HCT116 (cell line): Measurements from ENCODE around the gene PLCB1. TPM values are rescaled to one million over a fixed set of nuclear protein-coding genes. Genes with fewer than 3 reads are reported as not detected.

Source experiments
- ATAC-seq: fragments of 200-7000 bp; cut with Tn5 transposase; 2 replicates; pipeline ENCODE4 v1.9.1; 2020; ENCODE audit warnings: mild to moderate bottlenecking, moderate library complexity
- BruUV-seq: library from RNA; stranded (reverse); fragments of 400-500 nt; replicated peaks from 2 replicates; lab custom pipeline; 2021; lab: Mats Ljungman, UMichigan
- CTCF ChIA-PET: fragments of 300-600 bp; sonication (Branson Sonifier 250); formaldehyde crosslinking; loops from one replicate; lab custom pipeline; 2021; ENCODE audit warnings: antibody characterized with exemption; lab: Charles Lee
- POLR2A ChIA-PET: fragments of 300-600, 350-600 bp; sonication (Branson Sonifier 250); formaldehyde crosslinking; loops from one replicate; lab custom pipeline; 2021; ENCODE audit warnings: antibody characterized with exemption; lab: Charles Lee
- RAD21 ChIA-PET, 2 experiments: fragments of 300-600 bp; sonication (Branson Sonifier 250); formaldehyde crosslinking; loops; one replicate each; lab custom pipeline; 2023; ENCODE audit warnings: low total read pairs in 2 of 2; ENCODE audit not compliant: uncharacterized antibody in 2 of 2, unreplicated experiment in 2 of 2, low non-redundant PET in 1 of 2; lab: Charles Lee
- DNase-seq: peaks from one replicate; pipeline ENCODE4 v3.0.0-alpha.2; 2010; ENCODE audit warnings: low read depth, low spot score
- H2AFZ ChIP-seq: fragments of 200-600 bp; shearing (Covaris generic), sonication (generic); 2 replicates; pipeline ENCODE4 v1.6.1; 2017; ENCODE audit warnings: low read depth, mixed run types, mixed read lengths, antibody characterized with exemption, low read length; ENCODE audit not compliant: poor library complexity, severe bottlenecking
- H3K27ac ChIP-seq: 2 replicates; pipeline ENCODE4 v1.5.1; 2012; ENCODE audit warnings: low read depth, low read length
- H3K27me3 ChIP-seq: fragments of 200-600 bp; sonication (generic); 2 replicates; pipeline ENCODE4 v1.6.1; 2016; ENCODE audit warnings: mixed run types, low read length, mixed read lengths; ENCODE audit not compliant: insufficient read depth
- H3K36me3 ChIP-seq, 2 experiments: fragments of 200-500 bp in 1 of 2; fragments of 200-600 bp in 1 of 2; sonication (Bioruptor generic) in 1 of 2; sonication (generic) in 1 of 2; 2 replicates each; pipeline versions ENCODE4 v1.5.1 to v1.6.1; 2014 to 2016; ENCODE audit warnings: low read length in 2 of 2, inconsistent platforms in 1 of 2, mixed read lengths in 1 of 2, mixed run types in 1 of 2; ENCODE audit not compliant: insufficient read depth in 2 of 2, control insufficient read depth in 1 of 2
- H3K4me1 ChIP-seq, 2 experiments: fragments of 200-600 bp in 1 of 2; sonication (generic) in 1 of 2; 2 replicates each; pipeline versions ENCODE4 v1.5.1 to v1.6.1; 2012 to 2017; ENCODE audit warnings: low read length in 2 of 2, inconsistent platforms in 1 of 2, mild to moderate bottlenecking in 1 of 2, mixed read lengths in 1 of 2, mixed run types in 1 of 2, moderate library complexity in 1 of 2; ENCODE audit not compliant: insufficient read depth in 2 of 2, control insufficient read depth in 1 of 2
- H3K4me2 ChIP-seq: fragments of 200-600 bp; sonication (generic); 2 replicates; pipeline ENCODE4 v1.6.1; 2017; ENCODE audit warnings: mixed run types, low read length, mixed read lengths
- H3K4me3 ChIP-seq, 2 experiments: fragments of 200-600 bp in 1 of 2; sonication (generic) in 1 of 2; replicated peaks in 1 of 2; 2 replicates each; pipeline ENCODE4 v1.5.1; 2011 to 2016; ENCODE audit warnings: low read length in 2 of 2, control low read depth in 1 of 2, low read depth in 1 of 2, mild to moderate bottlenecking in 1 of 2, mixed read lengths in 1 of 2, mixed run types in 1 of 2
- H3K79me2 ChIP-seq: fragments of 200-600 bp; sonication (generic); 2 replicates; pipeline ENCODE4 v1.6.1; 2017; ENCODE audit warnings: mild to moderate bottlenecking, mixed run types, low read length, moderate library complexity, mixed read lengths; ENCODE audit not compliant: insufficient read depth
- H3K9ac ChIP-seq: fragments of 200-600 bp; sonication (generic); 2 replicates; pipeline ENCODE4 v1.6.1; 2016; ENCODE audit warnings: low read length, mixed read lengths
- H3K9me2 ChIP-seq: fragments of 200-600 bp; sonication (generic), shearing (Covaris generic); 2 replicates; pipeline ENCODE4 v1.6.1; 2017; ENCODE audit warnings: mixed run types, mild to moderate bottlenecking, moderate library complexity; ENCODE audit not compliant: insufficient read depth
- H3K9me3 ChIP-seq, 2 experiments: fragments of 200-500 bp in 1 of 2; fragments of 200-600 bp in 1 of 2; sonication (Bioruptor generic) in 1 of 2; sonication (generic) in 1 of 2; 2 replicates each; pipeline ENCODE4 v1.6.1; 2014 to 2017; ENCODE audit warnings: low read length in 2 of 2, mixed read lengths in 2 of 2, inconsistent platforms in 1 of 2, low read depth in 1 of 2, mild to moderate bottlenecking in 1 of 2, mixed run types in 1 of 2, moderate library complexity in 1 of 2; ENCODE audit not compliant: control insufficient read depth in 1 of 2, insufficient read depth in 1 of 2
- H4K20me1 ChIP-seq: fragments of 200-600 bp; sonication (generic), shearing (Covaris generic); 2 replicates; pipeline ENCODE4 v1.6.1; 2017; ENCODE audit warnings: mixed run types, mild to moderate bottlenecking, moderate library complexity; ENCODE audit not compliant: insufficient read depth
- CBX3 ChIP-seq: IDR thresholded peaks from 2 replicates; pipeline ENCODE4 v1.6.1; 2012; ENCODE audit warnings: low read depth
- CEBPB ChIP-seq: IDR thresholded peaks from 2 replicates; pipeline ENCODE4 v1.6.1; 2012; ENCODE audit warnings: low read depth
- EGR1 ChIP-seq: IDR thresholded peaks from 2 replicates; pipeline ENCODE4 v1.6.1; 2012; ENCODE audit warnings: low read depth
- ELF1 ChIP-seq: IDR thresholded peaks from 2 replicates; pipeline ENCODE4 v1.6.1; 2012; ENCODE audit warnings: low read depth, borderline replicate concordance
- EZH2 ChIP-seq: fragments of 200-600 bp; sonication (generic); IDR thresholded peaks from 2 replicates; pipeline ENCODE4 v1.6.1; 2017; ENCODE audit warnings: antibody characterized with exemption, mixed run types
- EZH2phosphoT487 ChIP-seq: fragments of 200-600 bp; IDR thresholded peaks from 2 replicates; pipeline ENCODE4 v1.6.1; 2018; ENCODE audit warnings: antibody characterized with exemption, borderline replicate concordance
- JUND ChIP-seq: IDR thresholded peaks from 2 replicates; pipeline ENCODE4 v1.6.1; 2012
- POLR2A ChIP-seq: IDR thresholded peaks from 2 replicates; pipeline ENCODE4 v1.7.0; 2011; ENCODE audit warnings: borderline replicate concordance; ENCODE audit not compliant: insufficient read depth, insufficient read length; ENCODE audit errors: extremely low read depth
- POLR2AphosphoS5 ChIP-seq: IDR thresholded peaks from 2 replicates; pipeline ENCODE4 v1.6.1; 2011; ENCODE audit warnings: mild to moderate bottlenecking, low read depth, low read length, moderate library complexity
- SIN3A ChIP-seq: IDR thresholded peaks from 2 replicates; pipeline ENCODE4 v1.6.1; 2012; ENCODE audit warnings: low read depth
- SP1 ChIP-seq: IDR thresholded peaks from 2 replicates; pipeline ENCODE4 v1.6.1; 2012; ENCODE audit warnings: low read depth
- SRF ChIP-seq: IDR thresholded peaks from 2 replicates; pipeline ENCODE4 v1.6.1; 2012; ENCODE audit warnings: low read depth
- TCF7L2 ChIP-seq: IDR thresholded peaks from 2 replicates; pipeline ENCODE4 v1.7.0; 2011; ENCODE audit warnings: borderline replicate concordance, inconsistent platforms; ENCODE audit not compliant: insufficient read depth, insufficient read length; ENCODE audit errors: extremely low read depth
- YY1 ChIP-seq: IDR thresholded peaks from 2 replicates; pipeline ENCODE4 v1.6.1; 2011; ENCODE audit warnings: low read length, low read depth, moderate library complexity, mild to moderate bottlenecking; ENCODE audit not compliant: insufficient replicate concordance; ENCODE audit errors: extremely low read depth
- ZFX ChIP-seq: fragments of 450-650 bp; IDR thresholded peaks from 2 replicates; pipeline ENCODE4 v1.6.1; 2017
- ZNF274 ChIP-seq: fragments of 200-500 bp; sonication (Bioruptor generic); IDR thresholded peaks from 2 replicates; pipeline ENCODE4 v1.6.1; 2014; ENCODE audit warnings: mild to moderate bottlenecking, low read depth, low read length, inconsistent platforms
- intact Hi-C: fragments of 100-400 bp; cut with micrococcal nuclease; formaldehyde crosslinking; loops from 2 replicates; pipeline ENCODE4 v1.10.0; 2022
- total RNA-seq: library from RNA; stranded (reverse); gene quantifications from one replicate; pipeline ENCODE4 v1.2.1, GENCODE V29; 2021; ENCODE audit not compliant: unreplicated experiment
- TF ChIP-seq, protein P1 (sequence below): IDR thresholded peaks from 2 replicates; pipeline ENCODE4 v1.6.1; 2012
- TF ChIP-seq, protein P2 (sequence below): IDR thresholded peaks from 2 replicates; pipeline ENCODE4 v1.6.1; 2012; ENCODE audit warnings: low read depth

The PLCB1 gene
- total RNA-seq, 1 experiment from 2014 or later = 15.8 TPM

DNA sequence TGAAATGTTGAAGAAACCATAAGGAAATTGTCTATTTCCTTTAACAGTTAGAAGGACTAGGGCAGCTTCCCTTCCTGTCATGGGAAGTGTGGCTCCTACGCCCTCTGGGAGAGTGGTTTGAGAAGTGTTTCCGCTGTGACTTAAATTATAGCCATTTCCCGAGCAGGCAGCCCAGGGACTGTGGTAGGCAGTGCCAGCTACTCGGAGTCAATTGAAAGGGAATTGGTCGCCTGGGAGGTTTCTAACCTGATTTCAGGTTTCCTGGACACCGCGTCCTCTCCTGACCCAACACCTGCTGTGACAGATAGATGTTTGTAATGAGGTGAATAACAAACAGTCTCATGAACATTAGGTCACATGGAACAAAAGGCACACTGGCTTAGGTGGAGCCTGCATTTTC, 680.8 kb downstream of the PLCB1 start:
- RAD21 ChIA-PET = no interaction called here
- Histone ChIP-seq H3K4me2 (no peak overlapping the region), H4K20me1 (no peaks in the 10 kb centered on the region), H3K9ac (no peak overlapping the region), H3K36me3 (no peaks in the 10 kb centered on the region), H3K4me3 (no peak overlapping the region), H3K27me3 (no peaks in the 10 kb centered on the region), H3K79me2 (no peaks in the 10 kb centered on the region), H3K27ac (no peak overlapping the region), H3K9me2 (no peaks in the 10 kb centered on the region), H2AFZ (no peak overlapping the region), H3K4me1 (no peaks in the 10 kb centered on the region), H3K9me3 (no peaks in the 10 kb centered on the region)
- CTCF ChIA-PET = no interaction called here
- no peak for DNase-seq
- no TSS peak for BruUV-seq
- ATAC-seq = no peak
- TF ChIP-seq, protein P1, sequence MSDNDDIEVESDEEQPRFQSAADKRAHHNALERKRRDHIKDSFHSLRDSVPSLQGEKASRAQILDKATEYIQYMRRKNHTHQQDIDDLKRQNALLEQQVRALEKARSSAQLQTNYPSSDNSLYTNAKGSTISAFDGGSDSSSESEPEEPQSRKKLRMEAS = no peak
- no peak for TF ChIP-seq POLR2AphosphoS5
- no peak for TF ChIP-seq EZH2phosphoT487
- TF ChIP-seq, protein P2, sequence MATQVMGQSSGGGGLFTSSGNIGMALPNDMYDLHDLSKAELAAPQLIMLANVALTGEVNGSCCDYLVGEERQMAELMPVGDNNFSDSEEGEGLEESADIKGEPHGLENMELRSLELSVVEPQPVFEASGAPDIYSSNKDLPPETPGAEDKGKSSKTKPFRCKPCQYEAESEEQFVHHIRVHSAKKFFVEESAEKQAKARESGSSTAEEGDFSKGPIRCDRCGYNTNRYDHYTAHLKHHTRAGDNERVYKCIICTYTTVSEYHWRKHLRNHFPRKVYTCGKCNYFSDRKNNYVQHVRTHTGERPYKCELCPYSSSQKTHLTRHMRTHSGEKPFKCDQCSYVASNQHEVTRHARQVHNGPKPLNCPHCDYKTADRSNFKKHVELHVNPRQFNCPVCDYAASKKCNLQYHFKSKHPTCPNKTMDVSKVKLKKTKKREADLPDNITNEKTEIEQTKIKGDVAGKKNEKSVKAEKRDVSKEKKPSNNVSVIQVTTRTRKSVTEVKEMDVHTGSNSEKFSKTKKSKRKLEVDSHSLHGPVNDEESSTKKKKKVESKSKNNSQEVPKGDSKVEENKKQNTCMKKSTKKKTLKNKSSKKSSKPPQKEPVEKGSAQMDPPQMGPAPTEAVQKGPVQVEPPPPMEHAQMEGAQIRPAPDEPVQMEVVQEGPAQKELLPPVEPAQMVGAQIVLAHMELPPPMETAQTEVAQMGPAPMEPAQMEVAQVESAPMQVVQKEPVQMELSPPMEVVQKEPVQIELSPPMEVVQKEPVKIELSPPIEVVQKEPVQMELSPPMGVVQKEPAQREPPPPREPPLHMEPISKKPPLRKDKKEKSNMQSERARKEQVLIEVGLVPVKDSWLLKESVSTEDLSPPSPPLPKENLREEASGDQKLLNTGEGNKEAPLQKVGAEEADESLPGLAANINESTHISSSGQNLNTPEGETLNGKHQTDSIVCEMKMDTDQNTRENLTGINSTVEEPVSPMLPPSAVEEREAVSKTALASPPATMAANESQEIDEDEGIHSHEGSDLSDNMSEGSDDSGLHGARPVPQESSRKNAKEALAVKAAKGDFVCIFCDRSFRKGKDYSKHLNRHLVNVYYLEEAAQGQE = no peak
- no peak for TF ChIP-seq YY1
- TF ChIP-seq CBX3 = no peak
- TF ChIP-seq JUND = no peak
- TF ChIP-seq SIN3A = no peak
- TF ChIP-seq ZNF274 = no peak
- TF ChIP-seq POLR2A = no peak
- TF ChIP-seq SRF = no peak
- no peak for TF ChIP-seq EZH2
- TF ChIP-seq ZFX = no peak
- no peak for TF ChIP-seq SP1
- no peak for TF ChIP-seq TCF7L2
- TF ChIP-seq ELF1 = no peak
- no peak for TF ChIP-seq CEBPB
- no peak for TF ChIP-seq EGR1
- intact Hi-C loops = no loop called here
- POLR2A ChIA-PET = no interaction called here
